ENCODE measurements around the gene FBXL13.

DNA sequence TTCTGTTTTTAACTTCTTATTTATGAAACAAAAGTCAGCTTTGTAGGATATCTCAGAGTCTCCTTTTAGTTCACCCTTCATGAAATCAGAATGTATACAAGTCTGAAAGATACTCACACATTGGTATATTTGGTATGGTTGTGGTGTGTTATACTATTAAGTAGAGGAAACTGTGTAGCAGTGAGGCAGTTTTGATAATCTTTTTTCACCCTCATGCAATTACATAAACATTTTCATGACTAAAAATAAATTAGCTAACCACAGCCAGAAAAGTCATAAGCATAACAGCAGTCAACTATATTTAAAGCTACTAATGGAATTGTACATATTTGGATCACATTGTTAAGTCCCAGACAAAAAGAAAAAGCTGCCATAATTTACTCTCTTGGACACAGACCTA lies 263.7 kb downstream of the FBXL13 start:
- TF ChIP-seq, protein P1, sequence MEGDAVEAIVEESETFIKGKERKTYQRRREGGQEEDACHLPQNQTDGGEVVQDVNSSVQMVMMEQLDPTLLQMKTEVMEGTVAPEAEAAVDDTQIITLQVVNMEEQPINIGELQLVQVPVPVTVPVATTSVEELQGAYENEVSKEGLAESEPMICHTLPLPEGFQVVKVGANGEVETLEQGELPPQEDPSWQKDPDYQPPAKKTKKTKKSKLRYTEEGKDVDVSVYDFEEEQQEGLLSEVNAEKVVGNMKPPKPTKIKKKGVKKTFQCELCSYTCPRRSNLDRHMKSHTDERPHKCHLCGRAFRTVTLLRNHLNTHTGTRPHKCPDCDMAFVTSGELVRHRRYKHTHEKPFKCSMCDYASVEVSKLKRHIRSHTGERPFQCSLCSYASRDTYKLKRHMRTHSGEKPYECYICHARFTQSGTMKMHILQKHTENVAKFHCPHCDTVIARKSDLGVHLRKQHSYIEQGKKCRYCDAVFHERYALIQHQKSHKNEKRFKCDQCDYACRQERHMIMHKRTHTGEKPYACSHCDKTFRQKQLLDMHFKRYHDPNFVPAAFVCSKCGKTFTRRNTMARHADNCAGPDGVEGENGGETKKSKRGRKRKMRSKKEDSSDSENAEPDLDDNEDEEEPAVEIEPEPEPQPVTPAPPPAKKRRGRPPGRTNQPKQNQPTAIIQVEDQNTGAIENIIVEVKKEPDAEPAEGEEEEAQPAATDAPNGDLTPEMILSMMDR (IDR thresholded peaks at IDR 0.05) = no peak
- TF ChIP-seq TCF7L2 (IDR thresholded peaks at IDR 0.05; ENCODE audit: low read depth, low read length) (no peak), POLR2AphosphoS5 (IDR thresholded peaks at IDR 0.05; ENCODE audit: low read depth, low read length) (no peak), REST (IDR thresholded peaks at IDR 0.05; ENCODE audit: insufficient read depth in 1 of 2, low read depth in 2 of 2, low read length in 1 of 2) (no peak), SIN3A (IDR thresholded peaks at IDR 0.05; ENCODE audit: borderline replicate concordance, insufficient read depth, low read depth, low read length) (no peak)
